ENCODE results near the gene CNTN5.

DNA sequence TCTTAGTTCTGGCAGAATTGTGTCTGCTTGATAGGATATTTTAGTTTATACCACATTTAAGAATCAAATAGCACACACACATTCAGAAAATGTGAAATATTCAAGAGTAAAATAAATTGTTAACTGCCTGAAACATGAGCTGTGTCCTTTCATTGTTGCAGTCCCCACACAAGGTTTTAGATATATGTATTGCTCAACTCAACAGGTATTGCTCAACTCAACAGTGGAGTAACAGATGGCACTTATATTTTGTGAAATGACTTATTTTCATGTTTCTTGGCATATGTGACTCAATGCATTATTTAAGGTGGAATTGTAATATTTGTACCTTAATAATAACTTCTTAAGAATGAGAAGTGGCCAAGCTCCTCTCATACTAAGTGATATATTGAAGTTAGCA, 760.3 kb downstream of the CNTN5 start:
- TF ChIP-seq EZH2 (IDR thresholded peaks at IDR 0.05; ENCODE audit: borderline replicate concordance, insufficient read depth, low read depth, low read length, poor library complexity, severe bottlenecking), result no peak
- TF ChIP-seq, protein P1, sequence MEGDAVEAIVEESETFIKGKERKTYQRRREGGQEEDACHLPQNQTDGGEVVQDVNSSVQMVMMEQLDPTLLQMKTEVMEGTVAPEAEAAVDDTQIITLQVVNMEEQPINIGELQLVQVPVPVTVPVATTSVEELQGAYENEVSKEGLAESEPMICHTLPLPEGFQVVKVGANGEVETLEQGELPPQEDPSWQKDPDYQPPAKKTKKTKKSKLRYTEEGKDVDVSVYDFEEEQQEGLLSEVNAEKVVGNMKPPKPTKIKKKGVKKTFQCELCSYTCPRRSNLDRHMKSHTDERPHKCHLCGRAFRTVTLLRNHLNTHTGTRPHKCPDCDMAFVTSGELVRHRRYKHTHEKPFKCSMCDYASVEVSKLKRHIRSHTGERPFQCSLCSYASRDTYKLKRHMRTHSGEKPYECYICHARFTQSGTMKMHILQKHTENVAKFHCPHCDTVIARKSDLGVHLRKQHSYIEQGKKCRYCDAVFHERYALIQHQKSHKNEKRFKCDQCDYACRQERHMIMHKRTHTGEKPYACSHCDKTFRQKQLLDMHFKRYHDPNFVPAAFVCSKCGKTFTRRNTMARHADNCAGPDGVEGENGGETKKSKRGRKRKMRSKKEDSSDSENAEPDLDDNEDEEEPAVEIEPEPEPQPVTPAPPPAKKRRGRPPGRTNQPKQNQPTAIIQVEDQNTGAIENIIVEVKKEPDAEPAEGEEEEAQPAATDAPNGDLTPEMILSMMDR (IDR thresholded peaks at IDR 0.05), result no peak

Measured in B cell (primary cell).